Iris pigment epithelial cell (primary cell): ENCODE measurements around the gene IPO13.

Source experiments
- DNase-seq: peaks from one replicate; pipeline ENCODE4 v3.0.0-alpha.2; 2011; ENCODE audit warnings: low read depth

The IPO13 gene

GRCh38 chr1:43931711-43932660 is 14.8 kb upstream of the IPO13 start:
- DNase-seq, result no peak

DNA sequence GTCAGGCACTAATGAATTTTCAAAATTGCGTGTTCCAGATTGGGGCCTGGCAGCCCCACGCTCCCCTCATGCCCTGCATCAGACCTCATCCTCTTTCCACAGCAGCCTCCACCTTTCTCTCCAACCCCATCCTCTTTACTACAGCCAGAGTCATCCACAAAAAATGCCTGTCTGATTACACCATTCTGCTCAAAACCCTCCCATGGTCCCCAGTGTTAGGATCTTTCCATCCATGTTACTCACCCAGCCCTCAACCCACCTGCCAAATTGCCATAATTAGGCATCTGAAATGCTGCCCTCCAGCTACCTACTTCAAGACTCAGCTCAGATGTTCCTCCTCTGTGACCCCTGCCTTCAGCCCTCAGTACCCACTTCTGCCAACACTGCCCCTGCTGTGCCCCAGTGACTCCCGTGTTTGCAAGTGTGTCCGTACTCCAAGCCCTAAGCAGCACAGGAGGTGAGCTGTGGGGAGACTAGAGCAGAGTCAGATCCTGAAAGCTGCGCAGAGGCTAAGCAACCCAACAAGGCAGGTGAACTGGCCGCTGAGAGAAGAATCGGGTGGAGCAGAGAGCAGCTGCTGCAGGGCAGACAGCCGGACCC is 13.9 kb upstream of the IPO13 start:
- peak; percentile 48 for DNase-seq

DNA sequence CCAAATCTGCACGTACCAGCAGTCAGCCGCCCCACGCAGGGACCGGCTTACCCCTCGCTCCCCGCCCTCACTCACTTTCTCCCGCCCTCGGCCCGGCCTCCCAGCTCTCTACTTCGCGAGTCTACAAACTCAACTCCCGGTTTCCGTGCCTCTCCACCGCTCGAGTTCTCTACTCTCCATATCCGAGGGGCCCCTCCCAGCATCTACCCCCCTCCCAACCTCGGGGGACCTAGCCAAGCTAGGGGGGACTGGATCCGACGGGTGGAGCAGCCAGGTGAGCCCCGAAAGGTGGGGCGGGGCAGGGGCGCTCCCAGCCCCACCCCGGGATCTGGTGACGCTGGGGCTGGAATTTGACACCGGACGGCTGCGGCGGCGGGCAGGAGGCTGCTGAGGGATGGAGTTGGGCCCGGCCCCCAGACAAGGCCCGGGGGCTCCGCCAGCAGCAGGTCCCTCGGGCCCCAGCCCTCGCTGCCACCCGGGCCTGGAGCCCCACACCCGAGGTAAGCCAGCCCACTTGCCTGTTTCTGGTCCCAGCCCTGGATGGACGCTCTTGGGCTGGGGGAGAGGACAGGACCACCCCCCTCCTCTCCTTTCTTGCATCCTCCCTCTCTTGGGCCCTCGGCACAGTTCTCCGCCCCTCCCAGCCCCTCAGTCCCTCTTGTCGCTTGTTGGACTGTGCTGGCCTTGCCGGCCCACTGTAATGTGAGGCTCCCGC is 13.2 kb upstream of the IPO13 start, which contains the start of gene ARTN:
Gene ARTN, plus strand, starts transcription at position 416 of the 715 bp plus-strand sequence. CDS start 1,856 bp downstream, outside the sequence.
- no peak for DNase-seq

DNA sequence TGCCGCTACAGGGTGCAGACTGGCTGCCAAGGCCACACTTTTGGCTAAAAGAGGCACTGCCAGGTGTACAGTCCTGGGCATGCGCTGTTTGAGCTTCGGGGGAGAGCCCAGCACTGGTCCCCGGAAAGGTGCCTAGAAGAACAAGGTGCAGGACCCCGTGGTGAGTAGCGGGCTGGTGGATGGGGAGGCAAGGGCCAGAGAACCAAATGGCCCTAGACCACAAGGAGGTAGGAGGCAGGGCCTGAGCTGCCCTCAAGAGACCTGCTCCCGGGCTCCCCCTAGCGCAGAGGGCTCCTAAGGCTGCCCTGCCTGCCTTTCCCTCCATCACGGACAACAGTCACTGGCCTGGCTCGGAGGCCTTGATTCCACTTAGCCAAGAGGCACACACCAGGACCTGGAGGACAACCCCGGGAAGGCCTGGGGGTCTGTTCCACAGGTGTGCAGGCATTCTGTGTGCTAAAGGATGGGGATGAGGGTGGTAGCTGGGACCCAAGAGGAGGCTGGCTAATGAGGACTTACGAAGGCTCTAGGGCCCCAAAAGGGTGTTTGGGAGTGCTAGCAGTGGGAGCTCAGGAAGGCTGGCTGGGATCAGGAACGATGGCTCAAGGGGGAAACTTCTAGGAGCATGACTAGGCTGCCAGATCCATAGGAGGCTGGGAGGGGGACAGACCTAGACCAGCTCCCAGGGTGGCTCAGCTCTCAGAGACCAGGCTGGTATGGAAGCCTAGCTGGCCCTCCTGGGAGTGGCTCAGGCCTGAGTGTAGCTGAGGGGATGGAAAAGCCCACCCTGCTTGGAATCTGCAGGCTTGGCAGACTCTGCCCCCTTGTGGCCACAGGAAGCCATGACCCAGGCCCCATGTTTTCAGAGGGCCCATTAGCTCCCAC is 12.4 kb upstream of the IPO13 start:
- peak; percentile 47 for DNase-seq

DNA sequence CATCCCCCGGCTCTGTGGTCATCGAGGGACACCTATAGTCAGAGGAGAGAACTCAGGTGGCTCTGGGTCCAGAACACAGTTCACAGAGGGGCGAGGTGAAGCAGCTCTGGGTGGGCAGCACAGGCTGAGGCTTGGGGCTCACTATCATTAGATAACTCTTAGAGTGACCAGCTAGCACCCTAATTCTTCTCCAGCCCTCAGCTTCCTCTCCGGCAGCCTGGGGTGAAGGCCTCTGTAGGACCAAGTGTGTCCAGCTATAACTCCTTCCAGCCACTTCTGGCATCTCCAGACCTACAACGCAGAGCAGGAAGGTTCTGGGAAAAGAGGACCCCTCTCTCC is 11.8 kb upstream of the IPO13 start:
- DNase-seq, result no peak

GRCh38 chr1:43935711-43936427 is 10.9 kb upstream of the IPO13 start:
- no peak for DNase-seq

GRCh38 chr1:43936431-43937151 is 10.2 kb upstream of the IPO13 start:
- DNase-seq, result peak; percentile 32

GRCh38 chr1:43937179-43937865 is 9.4 kb upstream of the IPO13 start:
- DNase-seq, result no peak

- DNase-seq, result no peak
Observed at GRCh38 chr1:43938383-43938782, 8.4 kb upstream of the IPO13 start.

- no peak for DNase-seq
Observed at GRCh38 chr1:43938892-43939587, 7.7 kb upstream of the IPO13 start.

- no peak for DNase-seq
Observed at GRCh38 chr1:43942411-43942810, 4.3 kb upstream of the IPO13 start.

- DNase-seq, result no peak
Observed at GRCh38 chr1:43944860-43945259, 1.9 kb upstream of the IPO13 start.

DNA sequence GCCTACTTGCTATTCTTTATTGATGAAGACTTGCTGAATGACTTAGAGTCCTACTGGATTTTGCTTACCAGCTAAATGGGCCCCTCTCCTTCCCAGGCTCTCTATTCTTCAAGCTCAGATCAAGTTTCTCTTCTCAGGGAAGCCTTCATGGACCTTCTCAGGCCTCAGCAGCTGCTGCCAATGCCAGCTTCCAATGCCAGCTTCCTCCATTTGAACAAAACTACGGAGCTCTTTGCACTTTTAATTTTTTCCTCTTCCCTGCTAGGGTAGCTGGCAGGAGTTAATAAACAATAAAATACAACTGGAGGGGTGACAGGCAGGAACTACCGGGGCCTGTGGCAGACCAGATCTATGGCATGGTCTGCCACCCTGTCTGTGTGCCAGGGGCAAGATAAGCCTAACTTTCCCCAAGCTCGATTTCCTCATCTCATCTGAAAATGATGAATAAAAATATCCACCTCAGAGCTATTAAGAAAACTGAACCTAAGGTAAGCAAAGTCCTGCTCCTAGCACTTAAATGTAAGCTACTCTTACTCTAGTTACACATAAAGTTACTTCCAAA is 995 bp upstream of the IPO13 start:
- no peak for DNase-seq

- no peak for DNase-seq
Observed at GRCh38 chr1:43947061-43947873, 517 bp downstream of the IPO13 start.

GRCh38 chr1:43947874-43948437 is 1.2 kb downstream of the IPO13 start:
- no peak for DNase-seq

GRCh38 chr1:43949678-43950077 is 2.9 kb downstream of the IPO13 start:
- no peak for DNase-seq
